Fibroblast of villous mesenchyme (primary cell): ENCODE results near the gene RTN4IP1. TPM values are rescaled to one million over a fixed set of nuclear protein-coding genes. Genes with fewer than 3 reads are reported as not detected.

Source experiments
- DNase-seq: peaks from one replicate; pipeline ENCODE4 v3.0.0-alpha.2; 2010; ENCODE audit warnings: low read depth
- H3K4me3 ChIP-seq: 2 replicates; pipeline ENCODE4 v1.5.1; 2011; ENCODE audit warnings: low read depth, mild to moderate bottlenecking, low read length
- total RNA-seq: library from RNA; depleted of rRNA; stranded (reverse); fragments of >200 nt; gene quantifications from 2 replicates; pipeline ENCODE4 v1.2.3, GENCODE V29; 2012
- TF ChIP-seq, protein P1 (sequence below): IDR thresholded peaks from 2 replicates; pipeline ENCODE4 v1.5.1; 2012; ENCODE audit warnings: low read depth, mild to moderate bottlenecking, low read length; ENCODE audit not compliant: insufficient read depth

The RTN4IP1 gene
- total RNA-seq, 1 donor, result 8.2 TPM

DNA sequence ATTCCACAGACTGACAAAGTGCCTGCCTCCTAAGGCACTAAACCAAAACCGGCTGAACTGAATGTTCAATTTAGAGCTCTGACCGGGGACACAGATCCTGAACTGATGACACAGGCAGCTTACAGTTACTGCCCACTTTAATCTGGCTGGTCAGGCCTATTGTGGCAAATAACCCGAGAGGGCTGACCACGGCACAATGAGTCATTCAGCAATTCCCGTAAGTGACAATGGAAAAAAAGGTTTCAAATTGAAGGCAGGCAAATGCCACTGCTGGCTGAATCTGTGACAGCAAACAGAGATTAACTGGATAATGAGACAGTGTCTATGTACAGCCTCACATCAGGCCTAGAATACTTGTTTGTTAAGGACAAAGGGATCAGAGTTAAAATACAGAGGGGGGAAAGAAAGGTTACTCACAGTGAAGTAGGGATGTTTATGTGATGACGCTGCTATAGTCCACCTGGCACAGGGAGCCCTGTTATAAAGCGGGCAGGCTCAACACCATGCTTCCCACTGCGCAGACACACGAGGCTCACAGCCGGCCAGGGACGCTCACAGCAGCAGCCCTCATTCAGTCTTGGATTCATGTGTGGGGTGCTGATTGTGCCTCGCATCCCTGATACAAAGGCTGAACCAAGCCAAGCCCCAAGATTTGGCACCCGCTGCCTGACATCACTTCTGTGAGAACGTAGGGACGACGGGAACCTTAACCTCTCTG lies 54.4 kb downstream of the RTN4IP1 start:
- H3K4me3 ChIP-seq, result no peak overlapping the region
- DNase-seq, result peak; percentile 66
- TF ChIP-seq, protein P1, sequence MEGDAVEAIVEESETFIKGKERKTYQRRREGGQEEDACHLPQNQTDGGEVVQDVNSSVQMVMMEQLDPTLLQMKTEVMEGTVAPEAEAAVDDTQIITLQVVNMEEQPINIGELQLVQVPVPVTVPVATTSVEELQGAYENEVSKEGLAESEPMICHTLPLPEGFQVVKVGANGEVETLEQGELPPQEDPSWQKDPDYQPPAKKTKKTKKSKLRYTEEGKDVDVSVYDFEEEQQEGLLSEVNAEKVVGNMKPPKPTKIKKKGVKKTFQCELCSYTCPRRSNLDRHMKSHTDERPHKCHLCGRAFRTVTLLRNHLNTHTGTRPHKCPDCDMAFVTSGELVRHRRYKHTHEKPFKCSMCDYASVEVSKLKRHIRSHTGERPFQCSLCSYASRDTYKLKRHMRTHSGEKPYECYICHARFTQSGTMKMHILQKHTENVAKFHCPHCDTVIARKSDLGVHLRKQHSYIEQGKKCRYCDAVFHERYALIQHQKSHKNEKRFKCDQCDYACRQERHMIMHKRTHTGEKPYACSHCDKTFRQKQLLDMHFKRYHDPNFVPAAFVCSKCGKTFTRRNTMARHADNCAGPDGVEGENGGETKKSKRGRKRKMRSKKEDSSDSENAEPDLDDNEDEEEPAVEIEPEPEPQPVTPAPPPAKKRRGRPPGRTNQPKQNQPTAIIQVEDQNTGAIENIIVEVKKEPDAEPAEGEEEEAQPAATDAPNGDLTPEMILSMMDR, result no peak

DNA sequence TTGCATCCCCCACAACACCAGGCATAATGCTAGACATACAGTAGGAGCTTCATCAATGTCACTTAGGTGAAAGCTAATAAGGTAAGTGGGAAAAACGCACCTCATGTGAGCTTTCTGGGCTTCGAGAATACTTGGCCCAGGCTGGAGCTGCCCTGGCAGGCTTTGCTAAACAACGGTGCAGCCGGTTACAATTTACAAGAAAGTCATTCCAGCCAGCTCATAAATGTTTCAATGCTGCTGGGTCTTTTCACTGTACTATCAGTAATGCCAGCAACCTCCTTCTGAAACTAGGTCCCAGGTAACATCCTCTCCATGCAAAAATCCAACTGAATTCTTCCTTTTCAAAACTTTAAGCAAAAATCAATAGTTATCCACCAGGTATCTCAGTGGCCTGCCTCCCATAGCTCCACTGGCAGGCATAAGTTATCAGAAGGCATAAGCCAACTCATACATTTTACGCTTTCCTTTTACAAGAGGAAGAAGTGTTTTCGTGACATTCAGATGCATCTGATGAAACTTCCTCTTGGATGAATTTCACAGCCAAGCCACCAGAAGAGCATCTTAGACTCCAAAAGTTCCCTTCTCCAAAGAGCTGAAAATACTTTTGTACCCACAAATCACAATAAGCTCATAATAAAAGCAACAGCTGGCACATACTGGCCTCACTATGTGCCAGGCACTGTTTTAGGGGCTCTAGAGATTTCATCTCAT lies 56.3 kb downstream of the RTN4IP1 start:
- DNase-seq, result no peak
- TF ChIP-seq, protein P1, result no peak
- H3K4me3 ChIP-seq, result no peak overlapping the region

DNA sequence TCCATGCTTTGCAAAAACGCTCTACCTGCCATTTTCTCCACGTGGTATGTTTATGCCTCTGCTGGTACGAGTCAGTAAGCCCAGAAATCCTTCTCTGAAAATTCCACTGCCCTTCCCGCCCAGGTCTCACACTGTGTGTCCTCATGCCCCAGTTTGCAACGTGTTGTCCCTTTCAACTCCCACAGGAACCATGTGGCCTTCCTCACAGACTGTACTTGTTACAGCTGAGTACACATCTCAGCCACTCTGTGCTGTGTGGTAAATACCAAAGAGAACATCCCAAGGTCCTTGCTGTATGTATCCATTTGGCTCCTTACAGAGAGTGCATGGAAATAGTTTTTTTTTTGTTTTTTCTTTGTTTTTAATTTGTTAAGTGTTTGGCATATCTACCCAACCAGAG lies 56.9 kb downstream of the RTN4IP1 start:
- TF ChIP-seq, protein P1, result no peak
- no peak for DNase-seq
- H3K4me3 ChIP-seq, result no peak overlapping the region

DNA sequence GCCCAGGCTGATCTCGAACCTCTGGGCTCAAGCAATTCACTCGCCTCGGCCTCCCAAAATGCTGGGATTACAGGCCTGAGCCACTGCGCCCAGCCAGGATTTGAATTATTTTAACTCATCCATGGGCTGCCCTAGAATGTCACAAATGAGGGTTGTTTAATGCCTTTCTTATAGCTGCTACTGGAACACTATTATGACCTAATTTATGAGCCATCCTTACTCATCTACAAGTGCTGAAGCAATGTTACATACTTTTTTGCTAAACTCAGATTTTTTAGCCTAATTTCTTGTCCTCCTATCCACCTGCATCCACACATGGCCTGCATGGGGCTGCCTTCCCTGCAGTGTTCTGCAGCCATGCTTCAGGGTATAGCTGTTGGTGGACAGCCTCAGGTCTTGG lies 59.9 kb downstream of the RTN4IP1 start:
- TF ChIP-seq, protein P1, result no peak
- no peak overlapping the region for H3K4me3 ChIP-seq
- no peak for DNase-seq

DNA sequence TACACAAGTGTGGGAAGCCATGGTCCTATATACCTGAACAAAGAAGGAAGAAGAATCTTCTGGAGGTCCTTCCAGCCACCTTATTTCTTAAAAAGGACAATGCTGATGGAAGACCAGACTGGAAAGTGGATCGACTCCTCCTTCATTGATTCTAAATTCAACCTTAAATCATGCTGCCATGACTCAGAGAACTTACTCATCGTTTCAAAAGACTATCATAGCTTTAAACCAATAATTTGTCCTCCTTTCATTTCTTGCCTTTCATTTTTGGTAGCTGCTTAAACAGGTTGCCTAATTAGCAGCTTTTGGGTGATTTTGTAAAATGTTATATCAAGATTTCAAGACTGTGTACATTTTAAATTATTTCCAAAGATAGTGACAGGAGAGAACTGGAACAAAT lies 60.8 kb downstream of the RTN4IP1 start:
- no peak overlapping the region for H3K4me3 ChIP-seq
- TF ChIP-seq, protein P1, result no peak
- DNase-seq, result no peak

DNA sequence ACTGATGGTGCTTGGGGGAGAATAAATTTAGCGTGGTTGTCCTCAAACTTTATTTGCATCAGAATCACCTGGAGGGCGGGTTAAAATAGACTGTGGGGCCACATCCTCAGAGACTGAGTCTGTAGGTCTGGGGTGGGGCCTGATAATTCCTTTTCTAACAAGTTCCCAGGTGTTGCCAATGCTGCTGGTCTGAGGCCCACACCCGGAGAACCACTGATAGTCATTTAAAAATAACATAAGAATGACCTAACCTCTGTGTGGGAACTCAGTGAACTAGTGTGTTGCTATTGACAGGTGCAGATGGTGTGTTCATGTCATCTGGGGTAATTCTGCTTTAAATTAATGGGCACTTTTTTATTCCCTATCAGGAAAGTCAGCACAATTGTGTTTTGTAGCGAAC lies 64.8 kb downstream of the RTN4IP1 start:
- H3K4me3 ChIP-seq, result no peak overlapping the region
- TF ChIP-seq, protein P1, result no peak
- no peak for DNase-seq
